Measurements from ENCODE around the gene RNU6-1.

- TF ChIP-seq CTCF (IDR thresholded peaks at IDR 0.05): no peak; the same call in 2 of the 3 replicates
- TF ChIP-seq POLR2A (IDR thresholded peaks at IDR 0.05; ENCODE audit: low read length): no peak
- TF ChIP-seq RAD21 (conservative IDR thresholded peaks at IDR 0.05 in 1 of 2, IDR thresholded peaks at IDR 0.05 in 1 of 2): no peak
- TF ChIP-seq REST (IDR thresholded peaks at IDR 0.05): no peak
- no peak for TF ChIP-seq FOSL2 (IDR thresholded peaks at IDR 0.05)
- TF ChIP-seq FOSL2 (CRISPR knock-in tag; IDR thresholded peaks at IDR 0.05): no peak
- no peak for TF ChIP-seq ESRRA (IDR thresholded peaks at IDR 0.05; ENCODE audit: borderline replicate concordance, low read length)
- no peak for TF ChIP-seq NPAS2 (CRISPR knock-in tag; IDR thresholded peaks at IDR 0.05; ENCODE audit: borderline replicate concordance)
- TF ChIP-seq EP300 (IDR thresholded peaks at IDR 0.05): no peak
- no peak for TF ChIP-seq EHMT2 (IDR thresholded peaks at IDR 0.05; ENCODE audit: low read depth)
- no peak for TF ChIP-seq ZNF302 (CRISPR knock-in tag; IDR thresholded peaks at IDR 0.05)
- no peak for TF ChIP-seq CHD2 (IDR thresholded peaks at IDR 0.05; ENCODE audit: low read length, partially characterized antibody)
Observed at GRCh38 chr15:67885175-67885523, 45.3 kb upstream of the RNU6-1 start.
